PC-3 (cell line): ENCODE results near the gene APOBEC3A. TPM values are rescaled to one million over a fixed set of nuclear protein-coding genes. Genes with fewer than 3 reads are reported as not detected.
"Not testable (repeated sequence)": the region's sequence is repeated elsewhere in the genome, so short reads cannot be mapped to it uniquely, and the experiment has no call there.

Source experiments
- ATAC-seq: fragments of 200-7000 bp; cut with Tn5 transposase; 2 replicates; pipeline ENCODE4 v1.9.1; 2020; ENCODE audit warnings: mild to moderate bottlenecking, moderate library complexity
- BruUV-seq: library from RNA; stranded (reverse); fragments of 400-500 nt; replicated peaks from 2 replicates; lab custom pipeline; 2021; lab: Mats Ljungman, UMichigan
- CTCF ChIA-PET: fragments of 300-600 bp; sonication (Branson Sonifier 250); formaldehyde crosslinking; loops from one replicate; lab custom pipeline; 2022; ENCODE audit warnings: antibody characterized with exemption; lab: Charles Lee
- POLR2A ChIA-PET: fragments of 300-600 bp; sonication (Branson Sonifier 250); formaldehyde crosslinking; loops from one replicate; lab custom pipeline; 2022; ENCODE audit warnings: antibody characterized with exemption; ENCODE audit not compliant: unreplicated experiment; lab: Charles Lee
- DNase-seq: peaks from one replicate; pipeline ENCODE4 v3.0.0-alpha.2; 2015
- H2AFZ ChIP-seq: fragments of 300-600 bp; sonication (generic); 2 replicates; pipeline ENCODE4 v1.6.0; 2016; ENCODE audit warnings: antibody characterized with exemption, low read length
- H3F3A ChIP-seq: fragments of 300-600 bp; sonication (generic); one replicate; pipeline ENCODE4 v1.6.0; 2017; ENCODE audit warnings: antibody characterized with exemption, low read length, control low read depth, mild to moderate bottlenecking; ENCODE audit not compliant: unreplicated experiment
- H3K27ac ChIP-seq: fragments of 300-600 bp; sonication (generic); 2 replicates; pipeline ENCODE4 v1.5.1; 2016; ENCODE audit warnings: mild to moderate bottlenecking, low read length
- H3K27me3 ChIP-seq: fragments of 300-600 bp; sonication (generic); 2 replicates; pipeline ENCODE4 v1.6.1; 2016; ENCODE audit warnings: low read length, mixed read lengths
- H3K36me3 ChIP-seq: fragments of 300-600 bp; sonication (generic); 2 replicates; pipeline ENCODE4 v1.6.1; 2016; ENCODE audit warnings: low read depth, mixed run types, low read length, mixed read lengths
- H3K4me1 ChIP-seq: fragments of 300-600 bp; sonication (generic); 2 replicates; pipeline ENCODE4 v1.5.1; 2016; ENCODE audit warnings: low read length; ENCODE audit not compliant: insufficient read depth
- H3K4me2 ChIP-seq: fragments of 300-600 bp; sonication (generic); 2 replicates; pipeline ENCODE4 v1.6.0; 2016; ENCODE audit warnings: low read length
- H3K4me3 ChIP-seq: fragments of 300-600 bp; sonication (generic); 2 replicates; pipeline ENCODE4 v1.5.1; 2016; ENCODE audit warnings: mild to moderate bottlenecking, low read length, mixed read lengths
- H3K79me2 ChIP-seq: fragments of 300-600 bp; sonication (generic); 2 replicates; pipeline ENCODE4 v1.6.1; 2017; ENCODE audit warnings: low read length, mixed read lengths
- H3K9ac ChIP-seq: fragments of 300-600 bp; sonication (generic); 2 replicates; pipeline ENCODE4 v1.6.0; 2016; ENCODE audit warnings: mild to moderate bottlenecking, low read length
- H3K9me2 ChIP-seq: fragments of 300-600 bp; sonication (generic); replicated peaks from 2 replicates; pipeline ENCODE4 v1.6.1; 2016; ENCODE audit warnings: mixed run types, low read length, mixed read lengths
- H3K9me3 ChIP-seq: fragments of 300-600 bp; sonication (generic); 2 replicates; pipeline ENCODE4 v1.6.1; 2016; ENCODE audit warnings: low read length, mixed read lengths
- H4K20me1 ChIP-seq: fragments of 300-600 bp; sonication (generic); 2 replicates; pipeline ENCODE4 v1.6.1; 2016; ENCODE audit warnings: low read length, mixed read lengths
- EZH2 ChIP-seq: fragments of 300-600 bp; sonication (generic); IDR thresholded peaks from one replicate; pipeline ENCODE4 v1.6.1; 2017; ENCODE audit warnings: antibody characterized with exemption, mild to moderate bottlenecking, low read length; ENCODE audit not compliant: unreplicated experiment
- EZH2phosphoT487 ChIP-seq: fragments of 300-600 bp; sonication (generic); IDR thresholded peaks from 2 replicates; pipeline ENCODE4 v1.6.1; 2018; ENCODE audit warnings: mild to moderate bottlenecking, antibody characterized with exemption, low read length, borderline replicate concordance
- intact Hi-C: fragments of 100-400 bp; cut with micrococcal nuclease; formaldehyde crosslinking; loops from 2 replicates; pipeline ENCODE4 v1.9.0; 2023
- total RNA-seq: library from RNA; depleted of rRNA; stranded (reverse); fragments of >200 nt; gene quantifications from 2 replicates; pipeline ENCODE4 v1.2.3, GENCODE V29; 2014
- TF ChIP-seq, protein P1 (sequence below): fragments of 300-600 bp; sonication (generic); conservative IDR thresholded peaks from 2 replicates; pipeline ENCODE4 v1.5.1; 2017; ENCODE audit warnings: antibody characterized with exemption, low read depth, mild to moderate bottlenecking, low read length

Gene APOBEC3A
- total RNA-seq, 1 experiment from 2014 or later, result not detected

DNA sequence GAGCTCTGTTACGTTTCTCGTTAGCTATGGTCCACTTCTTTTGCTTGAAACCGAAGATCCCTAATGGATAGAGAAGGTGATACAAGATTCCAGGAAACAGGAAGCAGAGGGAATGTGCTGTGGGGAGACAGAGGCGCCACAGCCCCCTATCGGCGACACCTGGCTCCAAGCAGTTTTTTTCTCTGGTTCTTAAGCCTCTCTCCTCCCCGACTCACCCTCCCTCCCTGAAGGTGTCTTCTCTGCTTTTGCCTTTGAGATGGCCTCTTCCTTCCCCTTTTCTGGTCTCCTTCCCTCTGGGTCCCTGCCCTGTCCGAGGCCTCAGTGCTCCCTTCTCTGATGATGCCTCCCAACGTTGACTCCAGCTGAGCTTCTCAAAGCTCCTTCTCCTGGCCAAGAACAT, 14.2 kb upstream of the APOBEC3A start:
- CTCF ChIA-PET, result no interaction called here
- BruUV-seq, result no TSS peak
- no peak for ATAC-seq

DNA sequence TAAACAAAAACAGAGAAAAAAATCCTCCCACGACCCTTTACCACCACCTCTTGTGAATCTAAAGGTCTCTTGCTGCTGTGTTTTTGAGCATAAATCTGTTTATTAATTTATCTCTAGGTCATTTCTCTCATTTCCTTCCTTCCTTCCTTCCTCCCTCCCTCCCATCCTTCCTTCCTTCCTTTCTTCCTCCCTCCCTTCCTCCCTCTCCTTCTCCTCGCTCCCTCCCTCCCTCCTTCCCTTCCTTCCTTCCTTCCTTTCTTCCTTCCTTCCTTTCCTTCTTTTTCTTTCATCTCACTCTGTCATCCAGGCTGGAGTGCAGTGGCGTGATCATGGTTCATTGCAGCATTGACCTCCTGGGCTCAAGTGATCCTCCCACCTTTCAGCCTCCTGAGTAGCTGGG, 13.5 kb upstream of the APOBEC3A start:
- Histone ChIP-seq H3F3A (no peaks in the 10 kb centered on the region), H2AFZ (no peak overlapping the region), H3K27ac (no peak overlapping the region), H3K4me1 (no peaks in the 10 kb centered on the region), H3K36me3 (no peaks in the 10 kb centered on the region), H3K79me2 (no peaks in the 10 kb centered on the region), H3K27me3 (no peaks in the 10 kb centered on the region), H3K9me2 (no peaks in the 10 kb centered on the region), H3K9ac (no peak overlapping the region), H3K4me3 (no peak overlapping the region), H4K20me1 (no peaks in the 10 kb centered on the region), H3K4me2 (no peak overlapping the region), H3K9me3 (no peaks in the 10 kb centered on the region)
- no peak for DNase-seq
- intact Hi-C loops, result no loop called here
- TF ChIP-seq EZH2phosphoT487, result no peak
- no TSS peak for BruUV-seq
- ChIA-PET CTCF (no interaction called here), POLR2A (no interaction called here)
- no peak for ATAC-seq

More for the DNA sequence above, 14.2 kb upstream of the APOBEC3A start:
- Histone ChIP-seq H3K36me3 (no peaks in the 10 kb centered on the region), H3K9me2 (no peaks in the 10 kb centered on the region), H3K9ac (no peak overlapping the region), H3K4me1 (no peaks in the 10 kb centered on the region), H2AFZ (no peak overlapping the region), H3K27me3 (no peaks in the 10 kb centered on the region), H3K9me3 (no peaks in the 10 kb centered on the region), H3F3A (no peaks in the 10 kb centered on the region), H3K4me3 (no peak overlapping the region), H4K20me1 (no peaks in the 10 kb centered on the region), H3K4me2 (no peak overlapping the region), H3K79me2 (no peaks in the 10 kb centered on the region), H3K27ac (no peak overlapping the region)
- intact Hi-C loops, result no loop called here
- DNase-seq, result no peak
- TF ChIP-seq, protein P1, sequence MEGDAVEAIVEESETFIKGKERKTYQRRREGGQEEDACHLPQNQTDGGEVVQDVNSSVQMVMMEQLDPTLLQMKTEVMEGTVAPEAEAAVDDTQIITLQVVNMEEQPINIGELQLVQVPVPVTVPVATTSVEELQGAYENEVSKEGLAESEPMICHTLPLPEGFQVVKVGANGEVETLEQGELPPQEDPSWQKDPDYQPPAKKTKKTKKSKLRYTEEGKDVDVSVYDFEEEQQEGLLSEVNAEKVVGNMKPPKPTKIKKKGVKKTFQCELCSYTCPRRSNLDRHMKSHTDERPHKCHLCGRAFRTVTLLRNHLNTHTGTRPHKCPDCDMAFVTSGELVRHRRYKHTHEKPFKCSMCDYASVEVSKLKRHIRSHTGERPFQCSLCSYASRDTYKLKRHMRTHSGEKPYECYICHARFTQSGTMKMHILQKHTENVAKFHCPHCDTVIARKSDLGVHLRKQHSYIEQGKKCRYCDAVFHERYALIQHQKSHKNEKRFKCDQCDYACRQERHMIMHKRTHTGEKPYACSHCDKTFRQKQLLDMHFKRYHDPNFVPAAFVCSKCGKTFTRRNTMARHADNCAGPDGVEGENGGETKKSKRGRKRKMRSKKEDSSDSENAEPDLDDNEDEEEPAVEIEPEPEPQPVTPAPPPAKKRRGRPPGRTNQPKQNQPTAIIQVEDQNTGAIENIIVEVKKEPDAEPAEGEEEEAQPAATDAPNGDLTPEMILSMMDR, result 0 out of 2 replicates have a peak, but pooled peaks have one; percentile 9
- no peak for TF ChIP-seq EZH2
- POLR2A ChIA-PET, result interaction anchor here (0.6 kb wide), 1 partner anchor 60 kb away, joined by 7 read pairs; no protein-coding TSS in a partner anchor

DNA sequence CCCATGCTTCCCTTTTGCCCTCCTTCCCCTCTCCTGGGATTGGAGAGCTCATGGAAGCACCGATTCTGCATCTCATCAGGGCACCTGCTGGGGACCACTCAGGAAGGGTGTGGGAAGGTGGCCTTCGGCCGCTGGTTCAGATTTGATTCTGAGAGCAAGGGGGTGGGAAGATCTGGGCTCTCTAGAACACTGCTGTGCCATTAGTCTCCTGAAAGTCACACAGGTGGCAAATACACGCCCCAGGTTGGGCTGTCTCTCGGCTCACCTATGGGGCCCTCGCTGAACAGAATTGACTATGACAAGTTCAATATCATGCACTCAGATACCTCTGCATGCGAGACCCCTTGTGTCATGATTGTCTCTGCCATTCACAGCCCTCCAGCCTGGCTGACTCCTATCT, 12.8 kb upstream of the APOBEC3A start:
- H3K9ac ChIP-seq, result no peak overlapping the region
- intact Hi-C loops, result no loop called here
- ATAC-seq, result no peak
- H3K4me1 ChIP-seq, result no peaks in the 10 kb centered on the region
- no peak overlapping the region for H3K4me3 ChIP-seq
- CTCF ChIA-PET, result no interaction called here
- H3F3A ChIP-seq, result no peaks in the 10 kb centered on the region
- H3K27me3 ChIP-seq, result no peaks in the 10 kb centered on the region
- POLR2A ChIA-PET, result no interaction called here
- no peaks in the 10 kb centered on the region for H3K79me2 ChIP-seq
- H3K36me3 ChIP-seq, result no peaks in the 10 kb centered on the region
- no peak overlapping the region for H3K27ac ChIP-seq
- no TSS peak for BruUV-seq
- H3K4me2 ChIP-seq, result no peak overlapping the region
- H3K9me2 ChIP-seq, result no peaks in the 10 kb centered on the region
- no peaks in the 10 kb centered on the region for H4K20me1 ChIP-seq
- no peak for DNase-seq
- TF ChIP-seq EZH2, result no peak
- TF ChIP-seq EZH2phosphoT487, result no peak
- TF ChIP-seq, protein P1, result no peak
- H3K9me3 ChIP-seq, result no peaks in the 10 kb centered on the region
- no peak overlapping the region for H2AFZ ChIP-seq

DNA sequence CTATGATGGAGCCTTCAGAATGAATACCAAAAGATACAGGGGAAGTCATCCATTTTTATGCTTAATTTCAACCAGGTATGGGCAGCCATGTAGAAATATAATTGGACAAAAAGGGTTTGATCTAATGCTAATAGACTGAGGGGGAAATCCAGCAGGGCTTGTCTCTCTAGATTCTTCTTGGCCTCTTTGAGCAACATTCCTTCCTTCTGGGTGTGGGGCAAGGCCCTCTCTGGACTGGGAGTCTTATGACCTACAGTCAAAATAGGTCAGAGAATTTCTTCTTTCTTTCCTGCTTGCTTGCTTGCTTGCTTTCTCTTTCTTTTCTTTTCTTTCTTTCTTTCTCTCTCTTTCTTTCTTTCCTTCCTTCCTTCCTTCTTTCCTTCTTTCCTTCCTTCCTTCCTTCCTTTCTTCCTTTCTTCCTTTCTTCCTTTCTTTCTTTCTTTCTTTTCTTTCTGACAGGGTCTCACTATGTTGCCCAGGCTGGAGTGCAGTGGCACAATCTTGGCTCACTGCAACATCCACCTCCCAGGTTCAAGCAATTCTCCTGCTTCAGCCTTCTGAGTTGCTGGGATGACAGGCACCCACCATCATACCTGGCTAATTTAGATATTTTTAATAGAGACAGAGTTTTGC, 11.6 kb upstream of the APOBEC3A start:
- H3K4me3 ChIP-seq, H3F3A ChIP-seq, H3K27ac ChIP-seq, H2AFZ ChIP-seq, ATAC-seq, H4K20me1 ChIP-seq, H3K36me3 ChIP-seq, POLR2A ChIA-PET, H3K9ac ChIP-seq, H3K27me3 ChIP-seq, BruUV-seq, H3K9me2 ChIP-seq, H3K9me3 ChIP-seq, H3K4me1 ChIP-seq, intact Hi-C loops, H3K79me2 ChIP-seq, H3K4me2 ChIP-seq, CTCF ChIA-PET, DNase-seq: not testable (repeated sequence)
